OCI-LY3 (cell line): Measurements from ENCODE around the gene FOXL1.

Experiments
- H2AFZ ChIP-seq: fragments of 200-600, 300-600 bp; shearing (Covaris generic); 2 replicates; pipeline ENCODE4 v1.6.0; 2014; ENCODE audit warnings: antibody characterized with exemption, low read depth, low read length
- H3K27ac ChIP-seq: fragments of 200-600, 300-600 bp; sonication (generic); 2 replicates; pipeline ENCODE4 v1.5.1; 2014; ENCODE audit warnings: mild to moderate bottlenecking, low read length, moderate library complexity, mixed read lengths
- H3K27me3 ChIP-seq: fragments of 200-600, 300-600 bp; sonication (generic); 2 replicates; pipeline ENCODE4 v1.6.1; 2014; ENCODE audit warnings: low read depth, low read length, mixed read lengths
- H3K36me3 ChIP-seq: fragments of 200-600, 300-600 bp; sonication (generic); replicated peaks from 2 replicates; pipeline ENCODE3; 2014; ENCODE audit warnings: low read depth, low read length, mixed read lengths
- H3K4me1 ChIP-seq: fragments of 300-600, 200-600 bp; sonication (generic); 2 replicates; pipeline ENCODE4 v1.6.1; 2014; ENCODE audit warnings: low read length, mixed read lengths
- H3K4me2 ChIP-seq: fragments of 200-600, 300-600 bp; sonication (generic); 2 replicates; pipeline ENCODE4 v1.6.1; 2014; ENCODE audit warnings: low read length, mixed read lengths
- H3K4me3 ChIP-seq: fragments of 300-600, 200-600 bp; sonication (generic); 2 replicates; pipeline ENCODE4 v1.5.1; 2014; ENCODE audit warnings: antibody characterized with exemption, mild to moderate bottlenecking, low read length, moderate library complexity
- H3K79me2 ChIP-seq: fragments of 300-600, 200-600 bp; shearing (Covaris generic); 2 replicates; pipeline ENCODE4 v1.6.1; 2014; ENCODE audit warnings: mild to moderate bottlenecking, low read length, mixed read lengths
- H3K9ac ChIP-seq: fragments of 300-600, 200-600 bp; shearing (Covaris generic); 2 replicates; pipeline ENCODE4 v1.6.0; 2014; ENCODE audit warnings: mild to moderate bottlenecking, low read length, moderate library complexity
- H3K9me3 ChIP-seq: fragments of 200-600, 300-600 bp; shearing (Covaris generic); 2 replicates; pipeline ENCODE4 v1.6.1; 2014; ENCODE audit warnings: low read length, mixed read lengths; ENCODE audit not compliant: insufficient read depth
- H4K20me1 ChIP-seq: fragments of 200-600, 300-600 bp; sonication (generic); 2 replicates; pipeline ENCODE4 v1.6.1; 2016; ENCODE audit warnings: low read length, mixed read lengths; ENCODE audit not compliant: insufficient read depth
- EZH2phosphoT487 ChIP-seq: fragments of 200-600 bp; shearing (Covaris generic); IDR thresholded peaks from 2 replicates; pipeline ENCODE4 v1.6.1; 2018; ENCODE audit warnings: antibody characterized with exemption, mixed run types, low read depth
- TF ChIP-seq, protein P1 (sequence below): fragments of 200-600, 300-600 bp; sonication (generic); IDR thresholded peaks from 2 replicates; pipeline ENCODE4 v1.5.1; 2014; ENCODE audit warnings: antibody characterized with exemption, low read length, low read depth

The FOXL1 gene

DNA sequence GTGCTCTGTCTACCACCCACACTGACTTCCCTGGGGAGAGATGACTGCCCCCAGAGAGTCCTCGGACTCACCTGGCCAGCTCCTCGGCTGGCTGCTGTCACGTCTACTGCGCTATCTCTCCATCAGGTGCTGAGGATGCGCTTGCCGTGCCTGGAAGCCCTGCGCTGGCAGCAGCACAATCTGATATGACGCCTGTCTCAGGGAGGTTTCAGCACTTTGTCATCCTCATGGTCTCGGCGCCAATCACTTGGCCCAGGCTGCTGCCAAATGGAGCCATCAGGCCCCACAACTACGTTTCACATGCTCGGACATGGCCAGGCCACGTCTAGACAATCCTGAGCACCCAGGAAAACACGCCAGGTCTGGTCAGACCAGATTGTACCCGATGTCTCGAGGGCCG lies 46.7 kb downstream of the FOXL1 start:
- H3K4me3 ChIP-seq, result no peak overlapping the region
- H3K36me3 ChIP-seq, result no peaks in the 10 kb centered on the region
- TF ChIP-seq, protein P1, sequence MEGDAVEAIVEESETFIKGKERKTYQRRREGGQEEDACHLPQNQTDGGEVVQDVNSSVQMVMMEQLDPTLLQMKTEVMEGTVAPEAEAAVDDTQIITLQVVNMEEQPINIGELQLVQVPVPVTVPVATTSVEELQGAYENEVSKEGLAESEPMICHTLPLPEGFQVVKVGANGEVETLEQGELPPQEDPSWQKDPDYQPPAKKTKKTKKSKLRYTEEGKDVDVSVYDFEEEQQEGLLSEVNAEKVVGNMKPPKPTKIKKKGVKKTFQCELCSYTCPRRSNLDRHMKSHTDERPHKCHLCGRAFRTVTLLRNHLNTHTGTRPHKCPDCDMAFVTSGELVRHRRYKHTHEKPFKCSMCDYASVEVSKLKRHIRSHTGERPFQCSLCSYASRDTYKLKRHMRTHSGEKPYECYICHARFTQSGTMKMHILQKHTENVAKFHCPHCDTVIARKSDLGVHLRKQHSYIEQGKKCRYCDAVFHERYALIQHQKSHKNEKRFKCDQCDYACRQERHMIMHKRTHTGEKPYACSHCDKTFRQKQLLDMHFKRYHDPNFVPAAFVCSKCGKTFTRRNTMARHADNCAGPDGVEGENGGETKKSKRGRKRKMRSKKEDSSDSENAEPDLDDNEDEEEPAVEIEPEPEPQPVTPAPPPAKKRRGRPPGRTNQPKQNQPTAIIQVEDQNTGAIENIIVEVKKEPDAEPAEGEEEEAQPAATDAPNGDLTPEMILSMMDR, result no peak
- TF ChIP-seq EZH2phosphoT487, result no peak
- H3K4me1 ChIP-seq, result no peaks in the 10 kb centered on the region
- no peak overlapping the region for H3K9ac ChIP-seq
- H3K4me2 ChIP-seq, result no peak overlapping the region
- no peak overlapping the region for H3K27ac ChIP-seq
- no peaks in the 10 kb centered on the region for H3K9me3 ChIP-seq
- peaks cover 3% of the 10 kb centered on the region; the same call in 1 of the 2 replicates for H3K27me3 ChIP-seq
- no peaks in the 10 kb centered on the region for H4K20me1 ChIP-seq
- no peaks in the 10 kb centered on the region for H3K79me2 ChIP-seq
- H2AFZ ChIP-seq, result no peak overlapping the region

DNA sequence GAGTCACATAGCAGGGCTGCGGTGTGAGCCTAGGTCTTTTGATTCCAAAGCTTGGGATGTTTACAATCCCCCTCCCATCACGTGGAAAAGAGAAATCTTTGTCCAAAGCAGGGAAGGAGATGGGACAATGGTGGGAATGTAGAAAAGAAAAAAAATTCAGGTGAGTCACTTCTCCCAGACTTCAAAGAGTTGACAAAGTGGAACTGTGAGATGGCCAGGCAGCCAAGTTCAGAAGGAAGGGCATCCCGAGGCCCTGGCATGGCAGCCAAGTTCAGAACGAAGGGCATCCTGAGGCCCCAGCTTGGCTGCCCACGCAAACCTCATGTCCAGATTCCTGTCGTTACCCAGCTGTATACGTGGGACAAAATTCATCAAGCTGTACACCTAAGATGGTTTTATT lies 47.5 kb downstream of the FOXL1 start:
- no peak overlapping the region for H3K4me2 ChIP-seq
- H3K36me3 ChIP-seq, result no peaks in the 10 kb centered on the region
- TF ChIP-seq, protein P1, result no peak
- no peak for TF ChIP-seq EZH2phosphoT487
- H3K4me1 ChIP-seq, result no peaks in the 10 kb centered on the region
- H3K9ac ChIP-seq, result no peak overlapping the region
- no peak overlapping the region for H3K4me3 ChIP-seq
- H3K27me3 ChIP-seq, result peaks cover 3% of the 10 kb centered on the region; the same call in 1 of the 2 replicates
- H4K20me1 ChIP-seq, result no peaks in the 10 kb centered on the region
- H3K9me3 ChIP-seq, result no peaks in the 10 kb centered on the region
- no peak overlapping the region for H3K27ac ChIP-seq
- no peaks in the 10 kb centered on the region for H3K79me2 ChIP-seq
- no peak overlapping the region for H2AFZ ChIP-seq

DNA sequence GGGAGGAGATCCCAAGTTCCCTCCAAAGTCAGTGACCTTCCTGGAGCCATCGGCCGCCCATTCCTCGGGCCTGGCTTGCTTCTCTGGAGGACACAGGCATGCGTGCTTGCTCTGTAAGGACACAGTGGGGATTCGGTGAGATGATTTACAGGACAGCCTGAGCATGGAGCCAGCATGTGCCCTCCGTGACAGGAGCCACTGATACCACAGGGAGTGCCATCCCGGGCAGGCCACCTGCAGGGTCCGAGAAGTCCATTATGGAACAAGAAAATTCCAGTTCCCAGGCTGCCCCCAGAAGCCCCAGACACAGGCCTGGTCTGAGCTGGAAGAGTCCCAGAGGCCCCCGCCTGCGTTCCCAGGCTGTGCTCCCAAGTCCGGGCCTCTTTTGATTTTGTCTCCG lies 47.9 kb downstream of the FOXL1 start:
- Histone ChIP-seq H3K4me2 (no peak overlapping the region), H2AFZ (no peak overlapping the region), H3K9ac (no peak overlapping the region), H3K9me3 (no peaks in the 10 kb centered on the region), H3K36me3 (no peaks in the 10 kb centered on the region), H3K27me3 (peaks cover 3% of the 10 kb centered on the region; the same call in 1 of the 2 replicates), H3K27ac (no peak overlapping the region), H3K79me2 (no peaks in the 10 kb centered on the region), H3K4me1 (no peaks in the 10 kb centered on the region), H4K20me1 (no peaks in the 10 kb centered on the region), H3K4me3 (no peak overlapping the region)
- TF ChIP-seq, protein P1, result no peak
- no peak for TF ChIP-seq EZH2phosphoT487

DNA sequence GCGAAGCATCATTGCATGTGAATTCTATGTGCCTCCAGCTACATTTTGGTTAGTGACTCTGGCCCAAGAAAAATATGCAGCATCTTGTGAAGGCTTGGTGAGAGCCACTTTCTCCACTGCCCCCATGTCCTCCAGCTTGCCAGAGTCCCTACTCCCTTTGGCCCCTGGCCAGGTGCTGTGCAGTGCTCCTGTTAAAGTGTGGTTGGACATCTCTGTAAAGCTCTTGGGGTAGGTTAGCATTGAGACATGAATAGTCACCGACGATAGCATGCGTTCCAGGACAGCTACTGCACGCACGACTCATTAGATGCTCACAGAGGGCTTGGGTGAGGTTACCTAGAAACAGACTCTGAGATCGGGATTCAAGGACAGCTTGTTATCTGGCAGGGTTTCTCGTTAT lies 48.6 kb downstream of the FOXL1 start:
- H3K9me3 ChIP-seq, result no peaks in the 10 kb centered on the region
- no peak overlapping the region for H2AFZ ChIP-seq
- no peak for TF ChIP-seq EZH2phosphoT487
- TF ChIP-seq, protein P1, result no peak
- H4K20me1 ChIP-seq, result no peaks in the 10 kb centered on the region
- H3K4me1 ChIP-seq, result no peaks in the 10 kb centered on the region
- H3K27me3 ChIP-seq, result peaks cover 3% of the 10 kb centered on the region; the same call in 1 of the 2 replicates
- no peak overlapping the region for H3K4me2 ChIP-seq
- H3K9ac ChIP-seq, result no peak overlapping the region
- no peaks in the 10 kb centered on the region for H3K36me3 ChIP-seq
- H3K27ac ChIP-seq, result no peak overlapping the region
- no peaks in the 10 kb centered on the region for H3K79me2 ChIP-seq
- H3K4me3 ChIP-seq, result no peak overlapping the region
